SK-N-SH treated with all-trans-retinoic acid at 6 μM for 48 hours (cell line): ENCODE measurements around the gene TMEM74B.

Experiments
- ATAC-seq: fragments of 200-7000 bp; cut with Tn5 transposase; 3 replicates; pipeline ENCODE4 v1.9.1; 2020; ENCODE audit warnings: mild to moderate bottlenecking, moderate library complexity
- ARNTL ChIP-seq: fragments of 450-650 bp; formaldehyde crosslinking; IDR thresholded peaks from 2 replicates; pipeline ENCODE4 v1.5.0; 2020; ENCODE audit warnings: low read depth, mild to moderate bottlenecking, moderate library complexity, borderline replicate concordance
- BACH2 ChIP-seq: fragments of 250-450 bp; sonication (Bioruptor Pico); IDR thresholded peaks from 2 replicates; pipeline ENCODE4 v1.9.0; 2021; ENCODE audit warnings: mild to moderate bottlenecking, borderline replicate concordance
- CSDC2 ChIP-seq: fragments of 250-450 bp; sonication (Bioruptor Pico); IDR thresholded peaks from 2 replicates; pipeline ENCODE4 v1.5.0; 2020; ENCODE audit warnings: mild to moderate bottlenecking, moderate library complexity
- ESRRG ChIP-seq: fragments of 250-450 bp; sonication (Bioruptor Pico); IDR thresholded peaks from 2 replicates; pipeline ENCODE4 v1.6.1; 2021; ENCODE audit warnings: mild to moderate bottlenecking
- GLIS3 ChIP-seq: fragments of 250-450 bp; sonication (Bioruptor Pico); IDR thresholded peaks from 2 replicates; pipeline ENCODE4 v1.5.0; 2020; ENCODE audit warnings: mild to moderate bottlenecking, moderate library complexity
- OSR1 ChIP-seq: fragments of 250-450 bp; sonication (Bioruptor Pico); IDR thresholded peaks from 2 replicates; pipeline ENCODE4 v1.8.0; 2022; ENCODE audit warnings: moderate library complexity, mild to moderate bottlenecking, inconsistent platforms
- PATZ1 ChIP-seq: fragments of 250-450 bp; sonication (Bioruptor Pico); IDR thresholded peaks from 2 replicates; pipeline ENCODE4 v1.8.0; 2020; ENCODE audit warnings: mild to moderate bottlenecking, moderate library complexity, borderline replicate concordance
- RARB ChIP-seq: fragments of 250-450 bp; sonication (Bioruptor Pico); IDR thresholded peaks from 2 replicates; pipeline ENCODE4 v1.8.0; 2021; ENCODE audit warnings: mild to moderate bottlenecking, moderate library complexity
- SNAI2 ChIP-seq: fragments of 250-450 bp; sonication (Bioruptor Pico); IDR thresholded peaks from 2 replicates; pipeline ENCODE4 v1.5.0; 2020; ENCODE audit warnings: mild to moderate bottlenecking, moderate library complexity
- TOX ChIP-seq: fragments of 250-450 bp; sonication (Bioruptor Pico); IDR thresholded peaks from 2 replicates; pipeline ENCODE4 v1.8.0; 2021; ENCODE audit warnings: mild to moderate bottlenecking, moderate library complexity, borderline replicate concordance
- ZC3H10 ChIP-seq: fragments of 250-450 bp; sonication (Bioruptor Pico); IDR thresholded peaks from 2 replicates; pipeline ENCODE4 v1.5.1; 2021; ENCODE audit warnings: mild to moderate bottlenecking, moderate library complexity
- ZFP3 ChIP-seq: fragments of 250-450 bp; sonication (Bioruptor Pico); IDR thresholded peaks from 2 replicates; pipeline ENCODE4 v1.5.0; 2020; ENCODE audit warnings: mild to moderate bottlenecking, moderate library complexity
- ZFP30 ChIP-seq: fragments of 450-650 bp; formaldehyde crosslinking; IDR thresholded peaks from 2 replicates; pipeline ENCODE4 v1.5.0; 2022; ENCODE audit warnings: mild to moderate bottlenecking, moderate library complexity
- ZNF565 ChIP-seq: fragments of 450-650 bp; formaldehyde crosslinking; conservative IDR thresholded peaks from 2 replicates; pipeline ENCODE4 v1.5.0; 2020; ENCODE audit warnings: low read depth, mild to moderate bottlenecking, moderate library complexity
- ZNF8 ChIP-seq: fragments of 450-650 bp; formaldehyde crosslinking; IDR thresholded peaks from 2 replicates; pipeline ENCODE4 v1.5.0; 2020; ENCODE audit warnings: mild to moderate bottlenecking, moderate library complexity
- TF ChIP-seq, protein P1 (sequence below): fragments of 250-450 bp; sonication (Bioruptor Pico); IDR thresholded peaks from 2 replicates; pipeline ENCODE4 v1.5.1; 2021; ENCODE audit warnings: mild to moderate bottlenecking, moderate library complexity
- TF ChIP-seq, protein P2 (sequence below): fragments of 250-450 bp; sonication (Bioruptor Pico); IDR thresholded peaks from 2 replicates; pipeline ENCODE4 v1.5.1; 2020; ENCODE audit warnings: low read depth, mild to moderate bottlenecking, moderate library complexity
- TF ChIP-seq, protein P3 (sequence below): fragments of 250-450 bp; sonication (Bioruptor Pico); IDR thresholded peaks from 2 replicates; pipeline ENCODE4 v1.8.0; 2021; ENCODE audit warnings: low read depth, mild to moderate bottlenecking, moderate library complexity, borderline replicate concordance
- TF ChIP-seq, protein P4 (sequence below): fragments of 250-450 bp; sonication (Bioruptor Pico); IDR thresholded peaks from 2 replicates; pipeline ENCODE4 v1.5.0; 2020; ENCODE audit warnings: mild to moderate bottlenecking, moderate library complexity

Gene TMEM74B

DNA sequence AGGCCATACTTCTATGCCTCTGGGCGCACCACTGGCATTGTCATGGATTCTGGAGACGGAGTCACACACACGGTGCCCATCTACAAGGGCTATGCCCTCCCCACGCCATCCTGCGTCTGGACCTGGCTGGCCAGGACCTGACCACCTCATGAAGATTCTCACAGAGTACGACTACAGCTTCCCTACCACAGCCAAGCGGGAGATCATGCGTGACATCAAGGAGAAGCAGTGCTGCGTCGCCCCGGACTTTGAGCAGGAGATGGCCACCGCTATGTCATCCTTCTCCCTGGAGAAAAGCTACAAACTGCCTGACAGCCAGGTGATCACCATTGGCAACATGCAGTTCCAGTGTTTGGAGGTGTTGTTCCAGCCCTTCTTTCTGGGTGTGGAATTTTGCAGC is 23.8 kb downstream of the TMEM74B start (continued):
- TF ChIP-seq, protein P1, sequence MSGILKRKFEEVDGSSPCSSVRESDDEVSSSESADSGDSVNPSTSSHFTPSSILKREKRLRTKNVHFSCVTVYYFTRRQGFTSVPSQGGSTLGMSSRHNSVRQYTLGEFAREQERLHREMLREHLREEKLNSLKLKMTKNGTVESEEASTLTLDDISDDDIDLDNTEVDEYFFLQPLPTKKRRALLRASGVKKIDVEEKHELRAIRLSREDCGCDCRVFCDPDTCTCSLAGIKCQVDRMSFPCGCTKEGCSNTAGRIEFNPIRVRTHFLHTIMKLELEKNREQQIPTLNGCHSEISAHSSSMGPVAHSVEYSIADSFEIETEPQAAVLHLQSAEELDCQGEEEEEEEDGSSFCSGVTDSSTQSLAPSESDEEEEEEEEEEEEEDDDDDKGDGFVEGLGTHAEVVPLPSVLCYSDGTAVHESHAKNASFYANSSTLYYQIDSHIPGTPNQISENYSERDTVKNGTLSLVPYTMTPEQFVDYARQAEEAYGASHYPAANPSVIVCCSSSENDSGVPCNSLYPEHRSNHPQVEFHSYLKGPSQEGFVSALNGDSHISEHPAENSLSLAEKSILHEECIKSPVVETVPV (CRISPR knock-in tag): no peak
- TF ChIP-seq ESRRG (CRISPR knock-in tag) (no peak), ZNF8 (CRISPR knock-in tag) (no peak)

DNA sequence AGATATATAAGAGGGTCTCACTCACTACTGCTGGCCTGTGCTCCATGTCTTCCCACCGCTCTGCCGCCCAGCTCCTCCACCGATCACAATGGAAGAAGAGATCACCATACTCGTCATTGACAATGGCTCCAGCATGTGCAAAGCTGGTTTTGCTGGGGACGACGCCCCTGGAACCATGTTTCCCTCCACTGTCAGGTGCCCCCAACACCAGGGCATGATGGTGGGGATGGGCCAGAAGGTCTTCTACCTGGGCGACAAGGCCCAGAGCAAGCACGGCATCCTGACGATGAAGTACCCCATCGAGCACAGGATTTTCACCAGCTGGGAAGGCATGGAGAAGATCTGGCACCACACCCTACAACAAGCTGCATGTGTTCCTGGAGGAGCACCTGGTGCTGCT is 24.3 kb downstream of the TMEM74B start:
- no peak for ATAC-seq

GRCh38 chr20:1155342-1155741 is 29.4 kb downstream of the TMEM74B start:
- ATAC-seq: no peak
- no peak for TF ChIP-seq ZNF565
- TF ChIP-seq OSR1: no peak
- TF ChIP-seq, protein P2, sequence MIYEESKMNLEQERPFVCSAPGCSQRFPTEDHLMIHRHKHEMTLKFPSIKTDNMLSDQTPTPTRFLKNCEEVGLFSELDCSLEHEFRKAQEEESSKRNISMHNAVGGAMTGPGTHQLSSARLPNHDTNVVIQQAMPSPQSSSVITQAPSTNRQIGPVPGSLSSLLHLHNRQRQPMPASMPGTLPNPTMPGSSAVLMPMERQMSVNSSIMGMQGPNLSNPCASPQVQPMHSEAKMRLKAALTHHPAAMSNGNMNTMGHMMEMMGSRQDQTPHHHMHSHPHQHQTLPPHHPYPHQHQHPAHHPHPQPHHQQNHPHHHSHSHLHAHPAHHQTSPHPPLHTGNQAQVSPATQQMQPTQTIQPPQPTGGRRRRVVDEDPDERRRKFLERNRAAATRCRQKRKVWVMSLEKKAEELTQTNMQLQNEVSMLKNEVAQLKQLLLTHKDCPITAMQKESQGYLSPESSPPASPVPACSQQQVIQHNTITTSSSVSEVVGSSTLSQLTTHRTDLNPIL (CRISPR knock-in tag): no peak
- TF ChIP-seq ESRRG (CRISPR knock-in tag): no peak
- no peak for TF ChIP-seq ZFP30 (CRISPR knock-in tag)
- TF ChIP-seq, protein P3, sequence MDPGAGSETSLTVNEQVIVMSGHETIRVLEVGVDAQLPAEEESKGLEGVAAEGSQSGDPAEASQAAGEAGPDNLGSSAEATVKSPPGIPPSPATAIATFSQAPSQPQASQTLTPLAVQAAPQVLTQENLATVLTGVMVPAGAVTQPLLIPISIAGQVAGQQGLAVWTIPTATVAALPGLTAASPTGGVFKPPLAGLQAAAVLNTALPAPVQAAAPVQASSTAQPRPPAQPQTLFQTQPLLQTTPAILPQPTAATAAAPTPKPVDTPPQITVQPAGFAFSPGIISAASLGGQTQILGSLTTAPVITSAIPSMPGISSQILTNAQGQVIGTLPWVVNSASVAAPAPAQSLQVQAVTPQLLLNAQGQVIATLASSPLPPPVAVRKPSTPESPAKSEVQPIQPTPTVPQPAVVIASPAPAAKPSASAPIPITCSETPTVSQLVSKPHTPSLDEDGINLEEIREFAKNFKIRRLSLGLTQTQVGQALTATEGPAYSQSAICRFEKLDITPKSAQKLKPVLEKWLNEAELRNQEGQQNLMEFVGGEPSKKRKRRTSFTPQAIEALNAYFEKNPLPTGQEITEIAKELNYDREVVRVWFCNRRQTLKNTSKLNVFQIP: no peak
- no peak for TF ChIP-seq GLIS3
- no peak for TF ChIP-seq BACH2
- TF ChIP-seq PATZ1 (CRISPR knock-in tag): no peak

More for the DNA sequence above, 24.3 kb downstream of the TMEM74B start:
- TF ChIP-seq SNAI2 (no peak), ZNF565 (no peak), ARNTL (CRISPR knock-in tag) (no peak), ZFP30 (CRISPR knock-in tag) (no peak), ESRRG (CRISPR knock-in tag) (no peak), BACH2 (no peak), GLIS3 (no peak), ZNF8 (CRISPR knock-in tag) (no peak), OSR1 (no peak), CSDC2 (CRISPR knock-in tag) (no peak)
- TF ChIP-seq, protein P3: no peak
- TF ChIP-seq, all 23 proteins: peak for 0

GRCh38 chr20:1154691-1155090 is 30.1 kb downstream of the TMEM74B start:
- no peak for ATAC-seq
- TF ChIP-seq SNAI2 (no peak), BACH2 (no peak), ARNTL (CRISPR knock-in tag) (no peak), ESRRG (CRISPR knock-in tag) (no peak)
- TF ChIP-seq, protein P4, sequence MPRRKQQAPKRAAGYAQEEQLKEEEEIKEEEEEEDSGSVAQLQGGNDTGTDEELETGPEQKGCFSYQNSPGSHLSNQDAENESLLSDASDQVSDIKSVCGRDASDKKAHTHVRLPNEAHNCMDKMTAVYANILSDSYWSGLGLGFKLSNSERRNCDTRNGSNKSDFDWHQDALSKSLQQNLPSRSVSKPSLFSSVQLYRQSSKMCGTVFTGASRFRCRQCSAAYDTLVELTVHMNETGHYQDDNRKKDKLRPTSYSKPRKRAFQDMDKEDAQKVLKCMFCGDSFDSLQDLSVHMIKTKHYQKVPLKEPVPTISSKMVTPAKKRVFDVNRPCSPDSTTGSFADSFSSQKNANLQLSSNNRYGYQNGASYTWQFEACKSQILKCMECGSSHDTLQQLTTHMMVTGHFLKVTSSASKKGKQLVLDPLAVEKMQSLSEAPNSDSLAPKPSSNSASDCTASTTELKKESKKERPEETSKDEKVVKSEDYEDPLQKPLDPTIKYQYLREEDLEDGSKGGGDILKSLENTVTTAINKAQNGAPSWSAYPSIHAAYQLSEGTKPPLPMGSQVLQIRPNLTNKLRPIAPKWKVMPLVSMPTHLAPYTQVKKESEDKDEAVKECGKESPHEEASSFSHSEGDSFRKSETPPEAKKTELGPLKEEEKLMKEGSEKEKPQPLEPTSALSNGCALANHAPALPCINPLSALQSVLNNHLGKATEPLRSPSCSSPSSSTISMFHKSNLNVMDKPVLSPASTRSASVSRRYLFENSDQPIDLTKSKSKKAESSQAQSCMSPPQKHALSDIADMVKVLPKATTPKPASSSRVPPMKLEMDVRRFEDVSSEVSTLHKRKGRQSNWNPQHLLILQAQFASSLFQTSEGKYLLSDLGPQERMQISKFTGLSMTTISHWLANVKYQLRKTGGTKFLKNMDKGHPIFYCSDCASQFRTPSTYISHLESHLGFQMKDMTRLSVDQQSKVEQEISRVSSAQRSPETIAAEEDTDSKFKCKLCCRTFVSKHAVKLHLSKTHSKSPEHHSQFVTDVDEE (CRISPR knock-in tag): no peak
- TF ChIP-seq, all 23 proteins: peak for 0

DNA sequence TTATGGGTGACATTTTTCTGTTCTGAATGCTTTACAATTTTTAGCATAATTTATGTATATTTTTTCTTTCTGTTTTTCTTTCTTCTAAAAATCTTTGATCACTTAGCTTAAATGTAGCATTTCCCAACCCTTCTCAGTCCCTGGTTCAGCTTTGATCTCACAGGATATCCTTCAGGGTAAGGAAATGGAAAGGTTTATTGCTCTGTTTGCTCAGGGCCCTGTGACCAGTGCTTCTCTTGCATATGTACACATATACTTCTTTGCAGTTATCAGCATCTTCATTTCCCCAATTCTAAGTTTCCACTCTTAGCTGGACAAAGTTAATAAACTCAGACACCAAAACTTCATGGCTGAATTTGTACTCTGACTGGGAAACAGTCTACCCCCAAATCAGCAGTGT is 30.6 kb downstream of the TMEM74B start:
- ATAC-seq: no peak
- no peak for TF ChIP-seq ZC3H10
- no peak for TF ChIP-seq RARB (CRISPR knock-in tag)
- TF ChIP-seq GLIS3: no peak
- no peak for TF ChIP-seq TOX (CRISPR knock-in tag)
- no peak for TF ChIP-seq ZNF565
- no peak for TF ChIP-seq SNAI2
- no peak for TF ChIP-seq OSR1
- TF ChIP-seq ARNTL (CRISPR knock-in tag): no peak
- TF ChIP-seq, protein P2 (CRISPR knock-in tag): no peak
- TF ChIP-seq ZFP30 (CRISPR knock-in tag): no peak
- no peak for TF ChIP-seq BACH2
- TF ChIP-seq ZNF8 (CRISPR knock-in tag): no peak
- TF ChIP-seq, protein P1 (CRISPR knock-in tag): no peak
- TF ChIP-seq ZFP3: no peak
- TF ChIP-seq CSDC2 (CRISPR knock-in tag): no peak
